GM12878 (cell line): ENCODE results near the gene RGS1. TPM values are rescaled to one million over a fixed set of nuclear protein-coding genes. Genes with fewer than 3 reads are reported as not detected.
A peak's percentile ranks its signal among the peaks of the same experiment; 100 is the strongest.

ENCODE experiments used
- CBFB ChIP-seq: IDR thresholded peaks from 2 replicates; pipeline ENCODE4 v1.6.1; 2016; ENCODE audit warnings: antibody characterized with exemption, low read depth
- CTCF ChIP-seq, 3 experiments: IDR thresholded peaks in 2 of 3; conservative IDR thresholded peaks in 1 of 3; 2 replicates each; pipeline ENCODE4 v1.5.1; 2011; ENCODE audit warnings: low read depth in 3 of 3, low read length in 3 of 3, mild to moderate bottlenecking in 3 of 3, control low read depth in 2 of 3, moderate library complexity in 2 of 3, inconsistent platforms in 1 of 3, mixed read lengths in 1 of 3; ENCODE audit not compliant: control insufficient read depth in 2 of 3, insufficient read depth in 1 of 3; ENCODE audit errors: extremely low read depth in 1 of 3
- CUX1 ChIP-seq: IDR thresholded peaks from 2 replicates; pipeline ENCODE4 v1.6.1; 2012; ENCODE audit warnings: improper control_type of control experiment, low read depth, low read length; ENCODE audit not compliant: insufficient replicate concordance
- E4F1 ChIP-seq: fragments of 450-650 bp; IDR thresholded peaks from 2 replicates; pipeline ENCODE4 v1.6.1; 2018; ENCODE audit warnings: borderline replicate concordance, mild to moderate bottlenecking; ENCODE audit not compliant: partially characterized antibody
- HDAC6 ChIP-seq: fragments of 200-600 bp; sonication (generic); IDR thresholded peaks from one replicate; pipeline ENCODE4 v1.8.0; 2017; ENCODE audit warnings: antibody characterized with exemption; ENCODE audit not compliant: unreplicated experiment
- IKZF1 ChIP-seq: fragments of 450-650 bp; conservative IDR thresholded peaks from 2 replicates; pipeline ENCODE4 v1.6.1; 2017; ENCODE audit warnings: antibody characterized with exemption, mild to moderate bottlenecking
- MXI1 ChIP-seq: fragments of 150-350 bp; IDR thresholded peaks from 2 replicates; pipeline ENCODE4 v1.6.1; 2011; ENCODE audit warnings: low read depth, mild to moderate bottlenecking, inconsistent platforms, low read length, improper control_type of control experiment
- NFIC ChIP-seq: IDR thresholded peaks from 2 replicates; pipeline ENCODE4 v1.6.1; 2012; ENCODE audit warnings: low read depth, mild to moderate bottlenecking, inconsistent platforms, low read length, moderate library complexity
- POLR2AphosphoS5 ChIP-seq: IDR thresholded peaks from 2 replicates; pipeline ENCODE4 v1.6.1; 2011; ENCODE audit warnings: mild to moderate bottlenecking, low read length, inconsistent platforms
- SMAD1 ChIP-seq: fragments of 450-650 bp; IDR thresholded peaks from 2 replicates; pipeline ENCODE4 v1.6.1; 2018; ENCODE audit warnings: mild to moderate bottlenecking, low read depth; ENCODE audit not compliant: partially characterized antibody
- ZBTB40 ChIP-seq: fragments of 450-650 bp; IDR thresholded peaks from 2 replicates; pipeline ENCODE4 v1.6.1; 2016; ENCODE audit warnings: mild to moderate bottlenecking, moderate library complexity, borderline replicate concordance
- polyA plus RNA-seq, 11 experiments: library from polyadenylated mRNA; depleted of rRNA in 4 of 11; unstranded in 6 of 11; stranded (reverse) in 5 of 11; fragments of >200 nt; fragmentation: Nextera tagmentation in 4 of 11; fragmentation: Illumina TruSeq in 1 of 11; extraction: Ambion mirVana in 4 of 11; extraction: Trizol in 1 of 11; gene quantifications; 1 replicate in 1 of 11; 2 replicates in 10 of 11; pipeline versions ENCODE4 v1.2.1 to v1.2.3, GENCODE V29; 2011 to 2016; ENCODE audit warnings: inconsistent platforms in 2 of 11, missing spikeins in 2 of 11, low read depth in 1 of 11
- total RNA-seq, 4 experiments: library from RNA; depleted of rRNA in 3 of 4; stranded (reverse); fragments of >200 nt in 3 of 4; fragmentation: Illumina TruSeq in 1 of 4; extraction: Trizol in 1 of 4; gene quantifications; 2 replicates each; pipeline versions ENCODE4 v1.2.1 to v1.2.3, GENCODE V29; 2013 to 2021

RGS1 gene
- total and polyA plus RNA-seq, 10 of the 15 experiments (the other 5 are each of a cell fraction or from before 2014, with no cell fraction given) = 20.7 to 882 (median 45.9) TPM

- TF ChIP-seq E4F1 (no peak), NFIC (peak; percentile 79; the same call in 1 of the 2 replicates), CTCF (IDR thresholded peaks at IDR 0.05 in 2 of 3, conservative IDR thresholded peaks at IDR 0.05 in 1 of 3; ENCODE audit: control insufficient read depth in 2 of 3, extremely low read depth in 1 of 3, insufficient read depth in 1 of 3, low read depth in 3 of 3, low read length in 3 of 3) (no peak), SMAD1 (no peak), MXI1 (0 out of 2 replicates have a peak, but pooled peaks have one; percentile 76), HDAC6 (no peak), IKZF1 (peak; percentile 70), CUX1 (peak; percentile 77), ZBTB40 (no peak; the same call in 1 of the 2 replicates), POLR2AphosphoS5 (peak; percentile 73), CBFB (no peak)
These were observed 36.9 kb upstream of the RGS1 start (continued) for GRCh38 chr1:192538407-192539296.
